Esophagus (tissue), 2 donors: ENCODE data around the gene CBLC. TPM values are rescaled to one million over a fixed set of nuclear protein-coding genes. Genes with fewer than 3 reads are reported as not detected.
A peak's percentile ranks its signal among the peaks of the same experiment; 100 is the strongest.

ENCODE experiments used
- H3K27ac ChIP-seq, 2 donors: one replicate each; pipeline ENCODE4 v1.5.1; 2013; ENCODE audit warnings: low read depth in 2 of 2, mild to moderate bottlenecking in 2 of 2, inconsistent platforms in 1 of 2, low read length in 1 of 2, moderate library complexity in 1 of 2
- H3K27me3 ChIP-seq, 2 donors: one replicate each; pipeline ENCODE4 v1.6.1; 2013; ENCODE audit warnings: low read length in 2 of 2, control low read depth in 1 of 2, mild to moderate bottlenecking in 1 of 2; ENCODE audit not compliant: insufficient read depth in 2 of 2, control insufficient read depth in 1 of 2
- H3K36me3 ChIP-seq, 2 donors: one replicate each; pipeline ENCODE4 v1.6.1; 2013; ENCODE audit warnings: low read length in 1 of 2; ENCODE audit not compliant: control insufficient read depth in 2 of 2, insufficient read depth in 2 of 2
- H3K4me1 ChIP-seq, 2 donors: one replicate each; pipeline ENCODE4 v1.6.1; 2013; ENCODE audit warnings: low read length in 1 of 2; ENCODE audit not compliant: control insufficient read depth in 2 of 2, insufficient read depth in 2 of 2
- H3K4me3 ChIP-seq, 2 donors: one replicate each; pipeline ENCODE4 v1.5.1; 2013; ENCODE audit warnings: low read length in 2 of 2, mild to moderate bottlenecking in 2 of 2, low read depth in 1 of 2, moderate library complexity in 1 of 2
- H3K9me3 ChIP-seq, 2 donors: one replicate each; pipeline ENCODE4 v1.6.1; 2013; ENCODE audit warnings: mild to moderate bottlenecking in 2 of 2, low read depth in 1 of 2, low read length in 1 of 2, moderate library complexity in 1 of 2; ENCODE audit not compliant: control insufficient read depth in 2 of 2, insufficient read depth in 1 of 2
- WGBS, 2 donors: extraction: QIAGEN DNeasy Blood & Tissue Kit; methylation state at CpG; one replicate each; pipeline ENCODE4 v1.1.7; 2013; 5-methylcytosine and 5-hydroxymethylcytosine counted together
- polyA plus RNA-seq, 2 donors: library from polyadenylated mRNA; stranded (reverse); fragments of 200-250 nt; gene quantifications; one replicate each; pipeline ENCODE4 v1.2.3, GENCODE V29; 2013
- donor health status: healthy with polysubstance abuse.
- donor health status: Bipolar disorder and iron deficiency.

CBLC gene
- polyA plus RNA-seq, 2 donors, result 35.0 to 39.4 TPM

GRCh38 chr19:44738136-44738535, 39.6 kb upstream of the CBLC start:
- Histone ChIP-seq H3K4me3 (no peak overlapping the region), H3K27me3 (no peaks in the 10 kb centered on the region), H3K4me1 (peaks cover 12 to 13% of the 10 kb centered on the region in 2 donors), H3K9me3 (no peaks in the 10 kb centered on the region), H3K27ac (peak overlapping the region in 1 of 2 donors; percentile 59), H3K36me3 (no peaks in the 10 kb centered on the region)
- 85 to 88% methylated on average over 2 of the region's 2 CpGs for WGBS, 2 donors

DNA sequence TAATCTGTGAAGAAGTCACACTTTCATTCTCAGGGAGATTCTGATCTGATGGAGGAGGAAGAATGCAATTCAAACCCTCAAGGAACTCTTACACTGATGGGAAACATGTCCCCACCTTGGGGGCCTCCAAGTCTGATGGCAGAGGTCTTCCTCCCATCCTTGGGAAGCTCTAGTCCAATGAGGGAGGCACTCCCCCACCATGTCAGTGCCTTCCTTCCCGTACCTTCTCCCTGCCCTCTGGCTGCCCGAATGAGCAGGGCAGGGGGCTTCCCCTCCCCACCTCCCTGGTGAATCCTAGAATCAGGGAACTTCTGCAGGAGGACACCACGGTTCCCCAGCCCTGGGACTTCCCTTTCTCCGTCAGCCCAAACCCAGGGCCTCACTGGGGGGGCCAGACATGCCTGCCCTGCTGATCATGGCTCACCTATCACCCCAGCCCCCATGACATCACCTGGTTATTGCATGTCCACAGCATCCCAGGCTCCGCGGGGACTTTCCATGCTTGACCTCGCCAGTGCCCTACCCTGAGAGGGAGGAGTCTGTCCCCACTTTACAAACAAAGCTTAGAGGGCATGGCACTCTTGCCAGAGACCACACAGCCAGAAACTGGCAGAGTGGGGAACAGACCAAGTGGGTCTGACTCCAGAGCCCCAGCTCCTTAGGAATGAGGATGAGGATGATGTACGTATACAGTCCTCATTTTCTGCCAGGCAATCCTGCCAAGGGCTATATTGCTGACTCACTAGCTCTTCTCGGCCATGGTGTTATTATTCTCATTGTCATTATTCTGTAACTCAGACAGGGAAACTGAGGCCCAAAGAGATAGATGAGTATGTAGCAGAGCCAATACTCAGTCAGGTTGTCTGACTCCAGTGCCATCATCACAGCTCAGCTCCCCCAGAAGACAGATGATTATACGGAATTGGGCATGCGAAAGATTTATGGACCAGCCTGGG, 38.8 kb upstream of the CBLC start:
- 42 to 50% methylated on average over 11 of the region's 11 CpGs for WGBS, 2 donors
- peak overlapping the region in 1 of 2 donors; percentile 70 for H3K27ac ChIP-seq

DNA sequence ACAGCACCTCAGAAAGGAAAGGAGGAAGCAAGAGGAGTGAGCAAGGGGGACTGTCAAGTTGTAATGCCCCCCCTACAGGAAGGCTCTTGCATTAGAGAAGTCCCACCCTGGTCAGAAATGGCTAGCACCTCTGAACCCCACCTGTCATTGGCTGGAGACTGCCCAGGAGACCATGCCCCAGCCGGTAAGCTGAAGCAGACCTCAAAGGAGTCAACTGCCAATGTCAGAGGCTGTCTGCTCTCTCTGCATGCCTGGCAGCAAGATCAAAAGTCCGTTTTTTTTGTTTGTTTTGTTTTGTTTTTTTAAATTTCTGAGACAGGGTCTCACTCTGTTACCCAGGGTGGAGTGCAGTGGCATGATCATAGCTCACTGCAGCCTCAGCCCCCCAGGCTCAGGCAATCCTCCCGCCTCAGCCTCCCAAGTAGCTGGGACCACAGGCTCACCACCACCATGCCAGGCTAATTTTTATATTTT, 37.3 kb upstream of the CBLC start:
- 36 to 45% methylated on average over 3 of the region's 3 CpGs for WGBS, 2 donors
- no peaks in the 10 kb centered on the region for H3K36me3 ChIP-seq
- no peak overlapping the region for H3K4me3 ChIP-seq
- H3K4me1 ChIP-seq, result peaks cover 13 to 14% of the 10 kb centered on the region in 2 donors
- H3K27me3 ChIP-seq, result no peaks in the 10 kb centered on the region
- H3K27ac ChIP-seq, result peak overlapping the region in 1 of 2 donors; percentile 97
- no peaks in the 10 kb centered on the region for H3K9me3 ChIP-seq

More for the DNA sequence above, 38.8 kb upstream of the CBLC start:
- Histone ChIP-seq H3K36me3 (no peaks in the 10 kb centered on the region), H3K4me3 (no peak overlapping the region), H3K27me3 (no peaks in the 10 kb centered on the region), H3K9me3 (no peaks in the 10 kb centered on the region), H3K4me1 (peaks cover 12 to 13% of the 10 kb centered on the region in 2 donors)

DNA sequence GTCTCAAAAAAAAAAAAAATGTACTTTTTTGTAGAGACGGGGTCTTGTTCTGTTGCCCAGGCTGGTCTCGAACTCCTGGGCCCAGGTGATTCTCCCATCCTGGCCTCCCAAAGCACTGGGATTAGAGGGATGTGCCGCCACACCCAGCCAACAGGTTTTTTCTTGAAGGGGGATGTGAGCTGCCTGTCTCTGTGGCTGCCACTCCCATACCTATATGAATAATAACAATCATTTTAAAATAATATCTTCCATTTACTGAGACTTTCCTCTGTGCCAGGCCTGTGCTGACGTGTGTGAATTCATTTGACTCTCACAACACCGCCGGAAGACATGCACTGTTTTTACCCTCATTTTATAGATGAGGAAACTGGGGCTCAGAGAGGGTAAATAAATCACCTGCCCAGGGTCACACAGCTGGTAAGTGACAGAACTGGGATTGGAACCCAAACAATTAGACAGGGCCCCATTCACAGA, 36.4 kb upstream of the CBLC start:
- Histone ChIP-seq H3K27ac (peak overlapping the region; percentile 94 to 97), H3K36me3 (no peaks in the 10 kb centered on the region), H3K4me3 (no peak overlapping the region), H3K4me1 (peaks cover 13 to 19% of the 10 kb centered on the region in 2 donors), H3K9me3 (no peaks in the 10 kb centered on the region), H3K27me3 (no peaks in the 10 kb centered on the region)
- 30 to 39% methylated on average over 6 of the region's 6 CpGs for WGBS, 2 donors

DNA sequence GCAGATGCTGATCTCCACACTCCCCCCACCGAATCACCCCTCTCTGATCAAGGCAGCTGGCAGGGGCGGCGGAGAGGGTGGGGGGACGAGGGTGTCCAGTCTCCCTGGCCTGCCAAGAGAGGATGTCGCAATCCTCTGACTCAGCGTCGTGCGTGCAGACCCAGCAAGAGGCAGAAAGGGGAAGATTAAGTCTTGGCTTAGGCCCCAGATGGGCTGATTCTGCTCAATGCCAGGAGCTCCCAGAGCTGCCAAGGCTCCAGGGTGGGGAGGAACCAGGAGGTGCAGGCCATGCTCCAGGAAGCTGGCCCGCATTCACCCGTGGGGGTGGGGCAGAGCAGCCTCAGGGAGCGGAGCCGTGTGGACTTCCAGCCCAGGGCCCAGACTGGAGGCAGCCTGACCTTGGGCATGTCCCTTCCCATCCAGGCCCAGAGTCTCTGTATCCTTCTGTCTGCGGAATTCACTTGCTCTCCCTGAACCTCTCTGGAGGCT, 35.8 kb upstream of the CBLC start:
- H3K27me3 ChIP-seq, result no peaks in the 10 kb centered on the region
- WGBS, 2 donors, result 8 to 9% methylated on average over 13 of the region's 13 CpGs
- H3K4me1 ChIP-seq, result peaks cover 13 to 25% of the 10 kb centered on the region in 2 donors
- no peaks in the 10 kb centered on the region for H3K9me3 ChIP-seq
- H3K36me3 ChIP-seq, result no peaks in the 10 kb centered on the region
- peak overlapping the region; percentile 94 to 97 for H3K27ac ChIP-seq
- no peak overlapping the region for H3K4me3 ChIP-seq

- H3K27ac ChIP-seq, result peak overlapping the region; percentile 94 to 97
- 43 to 56% methylated on average over 20 of the region's 20 CpGs for WGBS, 2 donors
- peaks cover 9 to 25% of the 10 kb centered on the region in 2 donors for H3K4me1 ChIP-seq
- no peaks in the 10 kb centered on the region for H3K9me3 ChIP-seq
- no peak overlapping the region for H3K4me3 ChIP-seq
- H3K36me3 ChIP-seq, result no peaks in the 10 kb centered on the region
- no peaks in the 10 kb centered on the region for H3K27me3 ChIP-seq
Observed at GRCh38 chr19:44742330-44743061, 35.2 kb upstream of the CBLC start.

DNA sequence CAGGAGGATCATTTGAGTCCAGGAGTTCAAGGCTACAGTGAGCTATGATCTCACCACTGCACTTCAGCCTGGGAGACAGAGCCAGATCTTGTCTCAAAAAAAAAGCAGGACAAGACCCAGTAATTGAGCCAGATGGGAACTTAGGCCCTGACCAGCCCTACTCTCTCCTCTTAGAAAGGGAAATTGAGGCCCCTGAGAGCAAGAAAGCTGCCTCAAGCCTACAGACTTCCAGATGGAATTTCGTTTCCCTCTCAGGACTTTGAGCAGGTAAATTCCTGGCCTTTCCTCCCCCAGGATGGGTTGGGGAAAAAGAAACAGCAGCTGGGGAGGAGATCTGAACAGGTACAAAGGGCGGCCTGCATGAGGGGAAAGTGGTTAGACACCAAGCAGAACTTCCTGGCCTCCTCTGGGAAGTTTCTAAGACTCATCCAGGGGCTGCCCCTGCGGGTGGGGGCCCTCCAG, 32.8 kb upstream of the CBLC start:
- 45 to 47% methylated on average over 3 of the region's 3 CpGs for WGBS, 2 donors
- peak overlapping the region; percentile 81 to 100 for H3K27ac ChIP-seq
- no peak overlapping the region for H3K4me3 ChIP-seq
- peaks cover 2 to 19% of the 10 kb centered on the region in 2 donors for H3K4me1 ChIP-seq
- H3K9me3 ChIP-seq, result no peaks in the 10 kb centered on the region
- H3K27me3 ChIP-seq, result no peaks in the 10 kb centered on the region
- peaks cover 0 to 2% of the 10 kb centered on the region in 2 donors for H3K36me3 ChIP-seq

DNA sequence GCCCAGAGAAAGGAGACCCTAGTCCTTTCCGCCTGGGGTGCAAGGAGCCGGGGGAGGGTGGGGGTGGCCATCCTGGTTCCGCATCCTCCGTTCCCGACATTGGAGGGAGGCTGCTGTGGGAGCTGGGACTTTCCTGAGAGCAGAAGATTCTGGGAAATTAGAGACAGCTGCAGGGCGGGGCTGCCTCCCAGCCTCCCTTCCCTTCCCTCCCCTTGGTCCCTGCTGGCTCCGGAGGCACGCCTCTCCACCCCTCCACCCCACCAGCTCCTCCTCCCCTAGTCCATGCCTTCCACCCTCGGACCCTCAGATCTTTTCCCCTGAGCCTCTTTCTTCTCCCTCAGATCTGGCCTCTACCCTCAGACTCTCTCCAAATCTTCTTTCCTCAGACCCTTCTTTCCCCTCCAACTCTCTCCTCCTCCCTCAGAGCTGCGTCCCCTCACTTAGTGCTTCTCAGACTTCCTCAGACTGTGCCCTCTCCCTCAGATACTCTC, 32.3 kb upstream of the CBLC start:
- Histone ChIP-seq H3K27me3 (no peaks in the 10 kb centered on the region), H3K4me3 (no peak overlapping the region)
- 19 to 24% methylated on average over 8 to 10 of the region's 10 CpGs for WGBS, 2 donors

More for the DNA sequence above, 32.3 kb upstream of the CBLC start:
- Histone ChIP-seq H3K9me3 (no peaks in the 10 kb centered on the region), H3K36me3 (peaks cover 0 to 3% of the 10 kb centered on the region in 2 donors), H3K4me1 (peaks cover 2 to 19% of the 10 kb centered on the region in 2 donors), H3K27ac (peak overlapping the region; percentile 81 to 100)
